GM23248 (cell line): ENCODE data around the gene ERI2.

ENCODE experiments used
- EZH2 ChIP-seq: fragments of 200-600 bp; sonication (generic); IDR thresholded peaks from 2 replicates; pipeline ENCODE4 v1.6.1; 2018; ENCODE audit warnings: antibody characterized with exemption, mild to moderate bottlenecking; ENCODE audit not compliant: insufficient read depth, poor library complexity, severe bottlenecking
- EZH2phosphoT487 ChIP-seq: fragments of 200-600 bp; sonication (generic); IDR thresholded peaks from 2 replicates; pipeline ENCODE4 v1.6.1; 2018; ENCODE audit warnings: antibody characterized with exemption, moderate library complexity, mild to moderate bottlenecking, low read depth; ENCODE audit not compliant: insufficient read depth

GRCh38 chr16:20847550-20847949, 41.3 kb upstream of the ERI2 start:
- TF ChIP-seq EZH2phosphoT487 (no peak), EZH2 (no peak)
